Osteoblast (primary cell): ENCODE data around the gene USP48. TPM values are rescaled to one million over a fixed set of nuclear protein-coding genes. Genes with fewer than 3 reads are reported as not detected.
"Not testable (repeated sequence)": the region's sequence is repeated elsewhere in the genome, so short reads cannot be mapped to it uniquely, and the experiment has no call there.

Experiments used
- DNase-seq: peaks from one replicate; pipeline ENCODE4 v3.0.0; 2011; ENCODE audit warnings: low spot score, mixed read lengths; ENCODE audit not compliant: insufficient read length; ENCODE audit errors: missing footprints
- H2AFZ ChIP-seq: 2 replicates; pipeline ENCODE4 v1.6.0; 2011; ENCODE audit warnings: mild to moderate bottlenecking, low read length
- H3K27ac ChIP-seq: 2 replicates; pipeline ENCODE4 v1.5.1; 2011; ENCODE audit warnings: mild to moderate bottlenecking, low read depth, low read length, moderate library complexity
- H3K27me3 ChIP-seq: 2 replicates; pipeline ENCODE4 v1.6.0; 2012; ENCODE audit warnings: mild to moderate bottlenecking, control low read depth, inconsistent platforms, low read length, moderate library complexity; ENCODE audit not compliant: insufficient read depth
- H3K36me3 ChIP-seq: 2 replicates; pipeline ENCODE4 v1.5.1; 2011; ENCODE audit warnings: mild to moderate bottlenecking, low read length, control low read depth, moderate library complexity; ENCODE audit not compliant: insufficient read depth
- H3K4me1 ChIP-seq: 2 replicates; pipeline ENCODE4 v1.5.1; 2011; ENCODE audit warnings: mild to moderate bottlenecking, low read length, control low read depth, moderate library complexity; ENCODE audit not compliant: insufficient read depth
- H3K4me2 ChIP-seq: 2 replicates; pipeline ENCODE4 v1.6.0; 2011; ENCODE audit warnings: mild to moderate bottlenecking, low read length; ENCODE audit not compliant: insufficient read depth
- H3K4me3 ChIP-seq: fragments of 200-600 bp; sonication (generic); 3 replicates; pipeline ENCODE4 v1.5.1; 2012; ENCODE audit warnings: mild to moderate bottlenecking, low read length, inconsistent platforms; ENCODE audit not compliant: insufficient read depth
- H3K79me2 ChIP-seq: 2 replicates; pipeline ENCODE4 v1.6.0; 2012; ENCODE audit warnings: mild to moderate bottlenecking, low read length, control low read depth, inconsistent platforms; ENCODE audit not compliant: insufficient read depth
- H3K9me3 ChIP-seq: 2 replicates; pipeline ENCODE4 v1.5.1; 2011; ENCODE audit warnings: low read depth, low read length, control low read depth
- H4K20me1 ChIP-seq: 2 replicates; pipeline ENCODE4 v1.6.0; 2012; ENCODE audit warnings: mild to moderate bottlenecking, low read length, control low read depth; ENCODE audit not compliant: insufficient read depth
- CTCF ChIP-seq: IDR thresholded peaks from 2 replicates; pipeline ENCODE4 v1.5.1; 2011; ENCODE audit warnings: mild to moderate bottlenecking, low read depth, low read length, moderate library complexity; ENCODE audit errors: extremely low read depth
- total RNA-seq: library from RNA; depleted of rRNA; stranded (reverse); fragments of >200 nt; gene quantifications from 2 replicates; pipeline ENCODE4 v1.2.3, GENCODE V29; 2012

USP48 gene
- total RNA-seq, 1 donor: 52.5 TPM

GRCh38 chr1:21770201-21770600 lies 12.7 kb downstream of the USP48 start:
- no peak overlapping the region for H2AFZ ChIP-seq
- no peak overlapping the region for H3K27ac ChIP-seq
- no peaks in the 10 kb centered on the region for H3K36me3 ChIP-seq
- peaks cover 57% of the 10 kb centered on the region for H4K20me1 ChIP-seq
- no peaks in the 10 kb centered on the region for H3K9me3 ChIP-seq
- H3K79me2 ChIP-seq: peaks cover 96% of the 10 kb centered on the region
- no peak overlapping the region for H3K4me3 ChIP-seq
- DNase-seq: no peak
- H3K4me1 ChIP-seq: peaks cover 11% of the 10 kb centered on the region
- no peak for TF ChIP-seq CTCF
- H3K27me3 ChIP-seq: no peaks in the 10 kb centered on the region
- no peak overlapping the region for H3K4me2 ChIP-seq

- H2AFZ ChIP-seq, H3K4me2 ChIP-seq, H3K4me3 ChIP-seq, DNase-seq, H3K27ac ChIP-seq, H3K36me3 ChIP-seq, H3K9me3 ChIP-seq, H3K27me3 ChIP-seq: not testable (repeated sequence)
- peaks cover 89% of the 10 kb centered on the region for H3K79me2 ChIP-seq
- peaks cover 24% of the 10 kb centered on the region for H3K4me1 ChIP-seq
- H4K20me1 ChIP-seq: peaks cover 54% of the 10 kb centered on the region
Measured at GRCh38 chr1:21767106-21767505, 15.8 kb downstream of the USP48 start.

GRCh38 chr1:21766210-21766609 lies 16.7 kb downstream of the USP48 start:
- H3K4me3 ChIP-seq: no peak overlapping the region
- H3K27ac ChIP-seq: no peak overlapping the region
- TF ChIP-seq CTCF: no peak
- H3K27me3 ChIP-seq: no peaks in the 10 kb centered on the region
- H3K4me1 ChIP-seq: peaks cover 24% of the 10 kb centered on the region
- no peak overlapping the region for H3K4me2 ChIP-seq
- peaks cover 55% of the 10 kb centered on the region for H4K20me1 ChIP-seq
- no peaks in the 10 kb centered on the region for H3K9me3 ChIP-seq
- no peaks in the 10 kb centered on the region for H3K36me3 ChIP-seq
- DNase-seq: no peak
- H3K79me2 ChIP-seq: peaks cover 90% of the 10 kb centered on the region
- no peak overlapping the region for H2AFZ ChIP-seq

- peaks cover 24% of the 10 kb centered on the region for H3K4me1 ChIP-seq
- peak overlapping the region; percentile 65 for H3K27ac ChIP-seq
- H3K36me3 ChIP-seq: no peaks in the 10 kb centered on the region
- H3K79me2 ChIP-seq: peaks cover 89% of the 10 kb centered on the region
- H3K9me3 ChIP-seq: no peaks in the 10 kb centered on the region
- H3K27me3 ChIP-seq: no peaks in the 10 kb centered on the region
- peak overlapping the region; percentile 15 for H3K4me3 ChIP-seq
- no peak overlapping the region for H2AFZ ChIP-seq
- H3K4me2 ChIP-seq: peak overlapping the region; percentile 35
- peaks cover 51% of the 10 kb centered on the region for H4K20me1 ChIP-seq
- DNase-seq: peak; percentile 91
- no peak for TF ChIP-seq CTCF
Measured at GRCh38 chr1:21764615-21765423, 18.1 kb downstream of the USP48 start.
